ENCODE data around the gene C14orf180.

Gene C14orf180

GRCh38 chr14:104600141-104600643, 20.6 kb downstream of the C14orf180 start:
- Histone ChIP-seq H3K9ac (ENCODE audit: low read length) (no peak overlapping the region), H3K27me3 (ENCODE audit: low read depth, low read length) (no peaks in the 10 kb centered on the region), H3K36me3 (replicated peaks; ENCODE audit: low read depth, low read length) (no peaks in the 10 kb centered on the region), H3K4me2 (ENCODE audit: low read length) (no peak overlapping the region), H2AFZ (ENCODE audit: low read depth, low read length) (no peak overlapping the region), H3K9me3 (ENCODE audit: insufficient read depth, low read length) (no peaks in the 10 kb centered on the region), H3K27ac (ENCODE audit: low read length) (no peak overlapping the region), H3K79me2 (ENCODE audit: low read length) (no peaks in the 10 kb centered on the region), H3K4me1 (ENCODE audit: low read length) (no peaks in the 10 kb centered on the region), H4K20me1 (ENCODE audit: insufficient read depth, low read length) (no peaks in the 10 kb centered on the region), H3K4me3 (ENCODE audit: low read length) (no peak overlapping the region)
- TF ChIP-seq, protein P1, sequence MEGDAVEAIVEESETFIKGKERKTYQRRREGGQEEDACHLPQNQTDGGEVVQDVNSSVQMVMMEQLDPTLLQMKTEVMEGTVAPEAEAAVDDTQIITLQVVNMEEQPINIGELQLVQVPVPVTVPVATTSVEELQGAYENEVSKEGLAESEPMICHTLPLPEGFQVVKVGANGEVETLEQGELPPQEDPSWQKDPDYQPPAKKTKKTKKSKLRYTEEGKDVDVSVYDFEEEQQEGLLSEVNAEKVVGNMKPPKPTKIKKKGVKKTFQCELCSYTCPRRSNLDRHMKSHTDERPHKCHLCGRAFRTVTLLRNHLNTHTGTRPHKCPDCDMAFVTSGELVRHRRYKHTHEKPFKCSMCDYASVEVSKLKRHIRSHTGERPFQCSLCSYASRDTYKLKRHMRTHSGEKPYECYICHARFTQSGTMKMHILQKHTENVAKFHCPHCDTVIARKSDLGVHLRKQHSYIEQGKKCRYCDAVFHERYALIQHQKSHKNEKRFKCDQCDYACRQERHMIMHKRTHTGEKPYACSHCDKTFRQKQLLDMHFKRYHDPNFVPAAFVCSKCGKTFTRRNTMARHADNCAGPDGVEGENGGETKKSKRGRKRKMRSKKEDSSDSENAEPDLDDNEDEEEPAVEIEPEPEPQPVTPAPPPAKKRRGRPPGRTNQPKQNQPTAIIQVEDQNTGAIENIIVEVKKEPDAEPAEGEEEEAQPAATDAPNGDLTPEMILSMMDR (IDR thresholded peaks at IDR 0.05; ENCODE audit: low read depth, low read length), result no peak
- no peak for TF ChIP-seq EZH2phosphoT487 (IDR thresholded peaks at IDR 0.05; ENCODE audit: low read depth)

DNA sequence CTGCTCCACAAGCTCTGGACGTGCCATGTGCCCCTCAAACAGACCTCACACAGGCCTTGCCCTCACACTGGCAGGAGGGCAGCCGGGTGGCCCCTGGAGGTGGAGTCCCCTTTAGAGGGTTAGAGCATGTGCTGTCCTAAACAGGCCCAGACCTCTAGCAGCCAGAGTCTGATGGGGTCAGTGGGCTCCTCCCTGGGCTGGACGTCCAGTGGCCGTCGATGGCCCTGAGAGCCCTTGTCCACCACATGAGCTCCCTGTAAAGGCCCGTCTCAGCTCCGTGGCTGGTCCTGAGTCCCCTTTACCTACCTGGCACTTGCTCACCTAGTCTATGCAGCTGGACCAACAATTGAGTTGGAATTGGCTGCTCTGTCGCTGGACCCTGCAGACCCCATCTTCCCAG, 21.2 kb downstream of the C14orf180 start:
- H3K27ac ChIP-seq (ENCODE audit: low read length), result no peak overlapping the region
- no peak overlapping the region for H3K4me2 ChIP-seq (ENCODE audit: low read length)
- no peak overlapping the region for H3K9ac ChIP-seq (ENCODE audit: low read length)
- H4K20me1 ChIP-seq (ENCODE audit: insufficient read depth, low read length), result no peaks in the 10 kb centered on the region
- no peak overlapping the region for H2AFZ ChIP-seq (ENCODE audit: low read depth, low read length)
- TF ChIP-seq, protein P1 (IDR thresholded peaks at IDR 0.05; ENCODE audit: low read depth, low read length), result no peak
- TF ChIP-seq EZH2phosphoT487 (IDR thresholded peaks at IDR 0.05; ENCODE audit: low read depth), result no peak
- H3K27me3 ChIP-seq (ENCODE audit: low read depth, low read length), result no peaks in the 10 kb centered on the region
- no peaks in the 10 kb centered on the region for H3K79me2 ChIP-seq (ENCODE audit: low read length)
- no peaks in the 10 kb centered on the region for H3K4me1 ChIP-seq (ENCODE audit: low read length)
- H3K4me3 ChIP-seq (ENCODE audit: low read length), result no peak overlapping the region
- H3K36me3 ChIP-seq (replicated peaks; ENCODE audit: low read depth, low read length), result no peaks in the 10 kb centered on the region
- no peaks in the 10 kb centered on the region for H3K9me3 ChIP-seq (ENCODE audit: insufficient read depth, low read length)

GRCh38 chr14:104601786-104602185, 22.2 kb downstream of the C14orf180 start:
- TF ChIP-seq, protein P1 (IDR thresholded peaks at IDR 0.05; ENCODE audit: low read depth, low read length), result no peak
- no peak for TF ChIP-seq EZH2phosphoT487 (IDR thresholded peaks at IDR 0.05; ENCODE audit: low read depth)
- no peaks in the 10 kb centered on the region for H3K9me3 ChIP-seq (ENCODE audit: insufficient read depth, low read length)
- H3K4me1 ChIP-seq (ENCODE audit: low read length), result no peaks in the 10 kb centered on the region
- no peak overlapping the region for H2AFZ ChIP-seq (ENCODE audit: low read depth, low read length)
- no peak overlapping the region for H3K4me2 ChIP-seq (ENCODE audit: low read length)
- H3K79me2 ChIP-seq (ENCODE audit: low read length), result no peaks in the 10 kb centered on the region
- H4K20me1 ChIP-seq (ENCODE audit: insufficient read depth, low read length), result no peaks in the 10 kb centered on the region
- H3K4me3 ChIP-seq (ENCODE audit: low read length), result no peak overlapping the region
- no peak overlapping the region for H3K9ac ChIP-seq (ENCODE audit: low read length)
- no peaks in the 10 kb centered on the region for H3K36me3 ChIP-seq (replicated peaks; ENCODE audit: low read depth, low read length)
- H3K27me3 ChIP-seq (ENCODE audit: low read depth, low read length), result no peaks in the 10 kb centered on the region
- no peak overlapping the region for H3K27ac ChIP-seq (ENCODE audit: low read length)

DNA sequence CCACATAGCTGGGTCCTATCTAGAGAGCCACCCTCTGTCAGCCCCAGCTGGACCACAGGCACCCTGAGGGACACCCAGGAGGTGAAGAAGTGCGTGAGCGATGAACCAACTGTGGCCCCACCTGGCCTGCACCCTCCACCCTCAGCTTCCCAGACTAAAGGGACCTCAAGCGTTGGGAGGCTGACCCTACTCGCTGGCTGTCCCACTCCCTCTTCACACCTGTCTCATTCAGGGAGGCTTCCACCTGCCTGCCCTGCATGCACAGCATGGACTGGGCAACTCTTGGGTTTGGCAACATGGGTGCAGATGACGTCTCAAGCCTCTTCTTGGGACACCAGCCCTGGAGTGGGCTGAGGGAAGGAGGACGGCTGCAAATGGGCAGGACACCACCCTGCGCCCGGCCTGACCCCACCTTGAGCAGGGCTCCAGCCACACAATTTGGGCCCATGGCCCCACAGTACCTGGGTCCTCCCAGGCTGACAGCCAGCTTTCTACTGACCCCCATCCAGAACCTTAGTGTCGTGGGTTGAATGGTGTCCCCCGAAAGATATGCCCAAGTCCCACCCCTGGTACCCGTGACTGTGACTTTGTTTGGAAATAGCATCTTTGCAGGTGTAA, 22.9 kb downstream of the C14orf180 start:
- no peak overlapping the region for H3K27ac ChIP-seq (ENCODE audit: low read length)
- no peak for TF ChIP-seq EZH2phosphoT487 (IDR thresholded peaks at IDR 0.05; ENCODE audit: low read depth)
- no peak overlapping the region for H3K4me3 ChIP-seq (ENCODE audit: low read length)
- no peak overlapping the region for H3K9ac ChIP-seq (ENCODE audit: low read length)
- no peaks in the 10 kb centered on the region; the same call in 1 of the 2 replicates for H3K27me3 ChIP-seq (ENCODE audit: low read depth, low read length)
- H3K36me3 ChIP-seq (replicated peaks; ENCODE audit: low read depth, low read length), result no peaks in the 10 kb centered on the region
- no peak overlapping the region for H2AFZ ChIP-seq (ENCODE audit: low read depth, low read length)
- H3K4me2 ChIP-seq (ENCODE audit: low read length), result no peak overlapping the region
- H3K9me3 ChIP-seq (ENCODE audit: insufficient read depth, low read length), result no peaks in the 10 kb centered on the region
- peaks cover 2% of the 10 kb centered on the region; the same call in 1 of the 2 replicates for H3K4me1 ChIP-seq (ENCODE audit: low read length)
- H3K79me2 ChIP-seq (ENCODE audit: low read length), result no peaks in the 10 kb centered on the region
- H4K20me1 ChIP-seq (ENCODE audit: insufficient read depth, low read length), result no peaks in the 10 kb centered on the region

All from OCI-LY3 (cell line).